ENCODE data around the gene ARSK. TPM values are rescaled to one million over a fixed set of nuclear protein-coding genes. Genes with fewer than 3 reads are reported as not detected.
A peak's percentile ranks its signal among the peaks of the same experiment; 100 is the strongest.
"Not testable (repeated sequence)": the region's sequence is repeated elsewhere in the genome, so short reads cannot be mapped to it uniquely, and the experiment has no call there.

The ARSK gene
- total RNA-seq, 5 donors from 2014 or later (not counting 1 experiment from before 2014, with no cell fraction given): 4.2 to 6.9 (median 6.2) TPM

- no peaks in the 10 kb centered on the region for H3K27me3 Mint-ChIP-seq
- WGBS (ENCODE audit: insufficient coverage): 0% methylated on average over 1 of the region's 4 CpGs
- POLR2A ChIA-PET: interaction anchor here (0.5 to 2.2 kb wide), 4 partner anchors 9 to 332 kb away, joined by 3 to 17 read pairs (median 8); partner anchors contain the start of gene RFESD (in 1 of the 2)
- peak overlapping the region in 2 of 3 donors; percentile 46 to 48 for H3K4me3 Mint-ChIP-seq
- H3K9me3 ChIP-seq: no peaks in the 10 kb centered on the region
- H3K36me3 Mint-ChIP-seq: peaks cover 2% of the 10 kb centered on the region
- CTCF ChIA-PET: interaction anchor here (0.6 to 2.6 kb wide), 9 partner anchors 9 to 175 kb away, joined by 3 to 26 read pairs (median 4); partner anchors contain the start of genes RFESD (in 2 of the 2), ARSK (in 1 of the 2) and SKIC3 (in 1 of the 2)
- peaks cover 24 to 31% (median 26%) of the 10 kb centered on the region in 3 donors for H3K4me1 Mint-ChIP-seq
- H3K9me3 Mint-ChIP-seq: peaks cover 0 to 5% (median 0%) of the 10 kb centered on the region in 3 donors
- H3K4me3 ChIP-seq (ENCODE audit: control insufficient read depth in 1 of 2, extremely low read depth in 1 of 2, low read length in 1 of 2): no peak overlapping the region
- H3K27ac Mint-ChIP-seq: peak overlapping the region; percentile 90 to 98
- H3K27me3 ChIP-seq (replicated peaks in 1 of 2; ENCODE audit: control insufficient read depth in 2 of 2, extremely low read depth in 1 of 2, insufficient read depth in 2 of 2, low read length in 1 of 2): peaks cover 0 to 2% of the 10 kb centered on the region in 2 experiments
- ATAC-seq (replicated peaks in 1 of 4) (peak; percentile 99 to 100 (median 100)), DNase-seq (peak; percentile 37 to 80 (median 62))
- no peaks in the 10 kb centered on the region for H3K36me3 ChIP-seq (ENCODE audit: control insufficient read depth in 2 of 2, extremely low read depth in 1 of 2, insufficient read depth in 1 of 2, low read length in 1 of 2)
- peak overlapping the region; percentile 77 for H3K27ac ChIP-seq (ENCODE audit: low read length)
- H3K4me1 ChIP-seq (ENCODE audit: control insufficient read depth in 1 of 2, extremely low read depth in 1 of 2, insufficient read depth in 2 of 2, low read length in 2 of 2): peaks cover 7 to 11% of the 10 kb centered on the region in 2 experiments
Measured at GRCh38 chr5:95631991-95632675, 77.2 kb downstream of the ARSK start.

- POLR2A ChIA-PET; H3K9me3 Mint-ChIP-seq; H3K27ac ChIP-seq (ENCODE audit: low read length); H3K36me3 ChIP-seq (ENCODE audit: control insufficient read depth in 2 of 2, extremely low read depth in 1 of 2, insufficient read depth in 1 of 2, low read length in 1 of 2); H3K4me3 ChIP-seq (ENCODE audit: control insufficient read depth in 1 of 2, extremely low read depth in 1 of 2, low read length in 1 of 2); H3K27me3 Mint-ChIP-seq; DNase-seq; H3K9me3 ChIP-seq; ATAC-seq (replicated peaks in 1 of 4); H3K27me3 ChIP-seq (replicated peaks in 1 of 2; ENCODE audit: control insufficient read depth in 2 of 2, extremely low read depth in 1 of 2, insufficient read depth in 2 of 2, low read length in 1 of 2); H3K4me3 Mint-ChIP-seq; H3K36me3 Mint-ChIP-seq: not testable (repeated sequence)
- no CpG with 5 or more reads among the region's 2 CpGs for WGBS (ENCODE audit: insufficient coverage)
- H3K4me1 Mint-ChIP-seq: peaks cover 24 to 31% (median 26%) of the 10 kb centered on the region in 3 donors
- H3K27ac Mint-ChIP-seq: peak overlapping the region; percentile 61 to 69
- H3K4me1 ChIP-seq (ENCODE audit: control insufficient read depth in 1 of 2, extremely low read depth in 1 of 2, insufficient read depth in 2 of 2, low read length in 2 of 2): peaks cover 7 to 11% of the 10 kb centered on the region in 2 experiments
- CTCF ChIA-PET: interaction anchor here in 1 of 2 donors (2.6 kb wide), 1 partner anchor 10 kb away, joined by 26 read pairs; no protein-coding TSS in a partner anchor
Measured at GRCh38 chr5:95632942-95633341, 78.0 kb downstream of the ARSK start.

- Mint-ChIP-seq H3K27me3 (peaks cover 3 to 6% of the 10 kb centered on the region in 2 donors), H3K36me3 (peaks cover 2% of the 10 kb centered on the region), H3K27ac (peak overlapping the region in 1 of 2 donors; percentile 52), H3K4me3 (no peak overlapping the region), H3K9me3 (peaks cover 0 to 5% (median 0%) of the 10 kb centered on the region in 3 donors), H3K4me1 (peaks cover 26 to 31% (median 30%) of the 10 kb centered on the region in 3 donors)
- no peak for ATAC-seq (replicated peaks in 1 of 4)
- no CpG with 5 or more reads among the region's 3 CpGs for WGBS (ENCODE audit: insufficient coverage)
- peaks cover 7 to 11% of the 10 kb centered on the region in 2 experiments for H3K4me1 ChIP-seq (ENCODE audit: control insufficient read depth in 1 of 2, extremely low read depth in 1 of 2, insufficient read depth in 2 of 2, low read length in 2 of 2)
- H3K27ac ChIP-seq (ENCODE audit: low read length): no peak overlapping the region
- ChIA-PET CTCF (no interaction called here), POLR2A (no interaction called here)
- H3K36me3 ChIP-seq (ENCODE audit: control insufficient read depth in 2 of 2, extremely low read depth in 1 of 2, insufficient read depth in 1 of 2, low read length in 1 of 2): no peaks in the 10 kb centered on the region
- DNase-seq: no peak
- H3K9me3 ChIP-seq: no peaks in the 10 kb centered on the region
- H3K4me3 ChIP-seq (ENCODE audit: control insufficient read depth in 1 of 2, extremely low read depth in 1 of 2, low read length in 1 of 2): no peak overlapping the region
- H3K27me3 ChIP-seq (replicated peaks in 1 of 2; ENCODE audit: control insufficient read depth in 2 of 2, extremely low read depth in 1 of 2, insufficient read depth in 2 of 2, low read length in 1 of 2): peaks cover 0 to 2% of the 10 kb centered on the region in 2 experiments
Measured at GRCh38 chr5:95633671-95634070, 78.8 kb downstream of the ARSK start.

GRCh38 chr5:95634081-95634480, 79.2 kb downstream of the ARSK start:
- WGBS (ENCODE audit: insufficient coverage): no CpG with 5 or more reads among the region's 3 CpGs
- H3K4me3 Mint-ChIP-seq: no peak overlapping the region
- CTCF ChIA-PET: no interaction called here
- POLR2A ChIA-PET: no interaction called here
- H3K9me3 Mint-ChIP-seq: peaks cover 0 to 5% (median 0%) of the 10 kb centered on the region in 3 donors
- H3K27ac Mint-ChIP-seq: no peak overlapping the region
- H3K36me3 ChIP-seq (ENCODE audit: control insufficient read depth in 2 of 2, extremely low read depth in 1 of 2, insufficient read depth in 1 of 2, low read length in 1 of 2): no peaks in the 10 kb centered on the region
- peaks cover 26 to 33% (median 31%) of the 10 kb centered on the region in 3 donors for H3K4me1 Mint-ChIP-seq
- no peaks in the 10 kb centered on the region for H3K9me3 ChIP-seq
- H3K27me3 ChIP-seq (replicated peaks in 1 of 2; ENCODE audit: control insufficient read depth in 2 of 2, extremely low read depth in 1 of 2, insufficient read depth in 2 of 2, low read length in 1 of 2): peaks cover 0 to 2% of the 10 kb centered on the region in 2 experiments
- peaks cover 4 to 9% of the 10 kb centered on the region in 2 donors for H3K27me3 Mint-ChIP-seq
- no peak for ATAC-seq (replicated peaks in 1 of 4)
- DNase-seq: no peak
- peaks cover 7 to 11% of the 10 kb centered on the region in 2 experiments for H3K4me1 ChIP-seq (ENCODE audit: control insufficient read depth in 1 of 2, extremely low read depth in 1 of 2, insufficient read depth in 2 of 2, low read length in 2 of 2)
- no peak overlapping the region for H3K27ac ChIP-seq (ENCODE audit: low read length)
- no peak overlapping the region for H3K4me3 ChIP-seq (ENCODE audit: control insufficient read depth in 1 of 2, extremely low read depth in 1 of 2, low read length in 1 of 2)
- peaks cover 2% of the 10 kb centered on the region for H3K36me3 Mint-ChIP-seq

GRCh38 chr5:95638632-95639031, 83.7 kb downstream of the ARSK start:
- no peaks in the 10 kb centered on the region for H3K9me3 ChIP-seq
- H3K4me3 Mint-ChIP-seq: no peak overlapping the region
- CTCF ChIA-PET: no interaction called here
- no peak for DNase-seq
- no peak for ATAC-seq (replicated peaks in 1 of 4)
- H3K27me3 ChIP-seq (replicated peaks in 1 of 2; ENCODE audit: control insufficient read depth in 2 of 2, extremely low read depth in 1 of 2, insufficient read depth in 2 of 2, low read length in 1 of 2): peaks cover 0 to 2% of the 10 kb centered on the region in 2 experiments
- no peaks in the 10 kb centered on the region for H3K36me3 Mint-ChIP-seq
- H3K36me3 ChIP-seq (ENCODE audit: control insufficient read depth in 2 of 2, extremely low read depth in 1 of 2, insufficient read depth in 1 of 2, low read length in 1 of 2): no peaks in the 10 kb centered on the region
- no peak overlapping the region for H3K4me3 ChIP-seq (ENCODE audit: control insufficient read depth in 1 of 2, extremely low read depth in 1 of 2, low read length in 1 of 2)
- no peaks in the 10 kb centered on the region for H3K4me1 ChIP-seq (ENCODE audit: control insufficient read depth in 1 of 2, extremely low read depth in 1 of 2, insufficient read depth in 2 of 2, low read length in 2 of 2)
- H3K4me1 Mint-ChIP-seq: peaks cover 2 to 9% (median 3%) of the 10 kb centered on the region in 3 donors
- WGBS (ENCODE audit: insufficient coverage): 62% methylated on average over 3 of the region's 3 CpGs
- H3K27me3 Mint-ChIP-seq: peaks cover 8 to 9% of the 10 kb centered on the region in 2 donors
- no peaks in the 10 kb centered on the region for H3K9me3 Mint-ChIP-seq
- POLR2A ChIA-PET: no interaction called here
- H3K27ac ChIP-seq (ENCODE audit: low read length): no peak overlapping the region
- no peak overlapping the region for H3K27ac Mint-ChIP-seq

GRCh38 chr5:95641741-95642220, 86.9 kb downstream of the ARSK start:
- whole genome bisulfite sequencing (ENCODE audit: insufficient coverage): 80% methylated on average over 1 of the region's 5 CpGs
- Histone ChIP-seq H3K4me1 (ENCODE audit: control insufficient read depth in 1 of 2, extremely low read depth in 1 of 2, insufficient read depth in 2 of 2, low read length in 2 of 2) (peaks cover 6 to 11% of the 10 kb centered on the region in 2 experiments), H3K9me3 (no peaks in the 10 kb centered on the region), H3K36me3 (ENCODE audit: control insufficient read depth in 2 of 2, extremely low read depth in 1 of 2, insufficient read depth in 1 of 2, low read length in 1 of 2) (no peaks in the 10 kb centered on the region), H3K27ac (ENCODE audit: low read length) (no peak overlapping the region), H3K4me3 (ENCODE audit: control insufficient read depth in 1 of 2, extremely low read depth in 1 of 2, low read length in 1 of 2) (no peak overlapping the region), H3K27me3 (replicated peaks in 1 of 2; ENCODE audit: control insufficient read depth in 2 of 2, extremely low read depth in 1 of 2, insufficient read depth in 2 of 2, low read length in 1 of 2) (no peaks in the 10 kb centered on the region)
- peaks cover 8 to 9% of the 10 kb centered on the region in 2 donors for H3K27me3 Mint-ChIP-seq
- ChIA-PET POLR2A (no interaction called here), CTCF (interaction anchor here (0.6 to 1.7 kb wide), 5 partner anchors 10 to 139 kb away, joined by 3 to 5 read pairs (median 4); no protein-coding TSS in a partner anchor)
- H3K36me3 Mint-ChIP-seq: no peaks in the 10 kb centered on the region
- no peak overlapping the region for H3K27ac Mint-ChIP-seq
- no peaks in the 10 kb centered on the region for H3K9me3 Mint-ChIP-seq
- no peak overlapping the region for H3K4me3 Mint-ChIP-seq
- no peak for ATAC-seq (replicated peaks in 1 of 4)
- peaks cover 17 to 31% (median 22%) of the 10 kb centered on the region in 3 donors for H3K4me1 Mint-ChIP-seq
- no peak for DNase-seq

All from T-cell (primary cell).